Epithelial cell of esophagus (primary cell): ENCODE measurements around the gene ZFP2.

Source experiments
- DNase-seq: peaks from one replicate; pipeline ENCODE4 v3.0.0; 2010; ENCODE audit warnings: low read depth
- H3K4me3 ChIP-seq: 2 replicates; pipeline ENCODE4 v1.5.1; 2011; ENCODE audit warnings: mild to moderate bottlenecking, low read length, control low read depth
- TF ChIP-seq, protein P1 (sequence below): IDR thresholded peaks from 2 replicates; pipeline ENCODE4 v1.5.1; 2011; ENCODE audit warnings: low read depth, mild to moderate bottlenecking, low read length, control low read depth, inconsistent platforms; ENCODE audit not compliant: insufficient read depth; ENCODE audit errors: missing control alignments

The ZFP2 gene

GRCh38 chr5:178902849-178903248 lies 7.1 kb downstream of the ZFP2 start:
- DNase-seq = peak; percentile 54
- TF ChIP-seq, protein P1, sequence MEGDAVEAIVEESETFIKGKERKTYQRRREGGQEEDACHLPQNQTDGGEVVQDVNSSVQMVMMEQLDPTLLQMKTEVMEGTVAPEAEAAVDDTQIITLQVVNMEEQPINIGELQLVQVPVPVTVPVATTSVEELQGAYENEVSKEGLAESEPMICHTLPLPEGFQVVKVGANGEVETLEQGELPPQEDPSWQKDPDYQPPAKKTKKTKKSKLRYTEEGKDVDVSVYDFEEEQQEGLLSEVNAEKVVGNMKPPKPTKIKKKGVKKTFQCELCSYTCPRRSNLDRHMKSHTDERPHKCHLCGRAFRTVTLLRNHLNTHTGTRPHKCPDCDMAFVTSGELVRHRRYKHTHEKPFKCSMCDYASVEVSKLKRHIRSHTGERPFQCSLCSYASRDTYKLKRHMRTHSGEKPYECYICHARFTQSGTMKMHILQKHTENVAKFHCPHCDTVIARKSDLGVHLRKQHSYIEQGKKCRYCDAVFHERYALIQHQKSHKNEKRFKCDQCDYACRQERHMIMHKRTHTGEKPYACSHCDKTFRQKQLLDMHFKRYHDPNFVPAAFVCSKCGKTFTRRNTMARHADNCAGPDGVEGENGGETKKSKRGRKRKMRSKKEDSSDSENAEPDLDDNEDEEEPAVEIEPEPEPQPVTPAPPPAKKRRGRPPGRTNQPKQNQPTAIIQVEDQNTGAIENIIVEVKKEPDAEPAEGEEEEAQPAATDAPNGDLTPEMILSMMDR = no peak
- no peak overlapping the region for H3K4me3 ChIP-seq

- no peak overlapping the region for H3K4me3 ChIP-seq
- DNase-seq = no peak
- TF ChIP-seq, protein P1 = no peak
Observed at GRCh38 chr5:178931846-178932760, 36.4 kb downstream of the ZFP2 start.

DNA sequence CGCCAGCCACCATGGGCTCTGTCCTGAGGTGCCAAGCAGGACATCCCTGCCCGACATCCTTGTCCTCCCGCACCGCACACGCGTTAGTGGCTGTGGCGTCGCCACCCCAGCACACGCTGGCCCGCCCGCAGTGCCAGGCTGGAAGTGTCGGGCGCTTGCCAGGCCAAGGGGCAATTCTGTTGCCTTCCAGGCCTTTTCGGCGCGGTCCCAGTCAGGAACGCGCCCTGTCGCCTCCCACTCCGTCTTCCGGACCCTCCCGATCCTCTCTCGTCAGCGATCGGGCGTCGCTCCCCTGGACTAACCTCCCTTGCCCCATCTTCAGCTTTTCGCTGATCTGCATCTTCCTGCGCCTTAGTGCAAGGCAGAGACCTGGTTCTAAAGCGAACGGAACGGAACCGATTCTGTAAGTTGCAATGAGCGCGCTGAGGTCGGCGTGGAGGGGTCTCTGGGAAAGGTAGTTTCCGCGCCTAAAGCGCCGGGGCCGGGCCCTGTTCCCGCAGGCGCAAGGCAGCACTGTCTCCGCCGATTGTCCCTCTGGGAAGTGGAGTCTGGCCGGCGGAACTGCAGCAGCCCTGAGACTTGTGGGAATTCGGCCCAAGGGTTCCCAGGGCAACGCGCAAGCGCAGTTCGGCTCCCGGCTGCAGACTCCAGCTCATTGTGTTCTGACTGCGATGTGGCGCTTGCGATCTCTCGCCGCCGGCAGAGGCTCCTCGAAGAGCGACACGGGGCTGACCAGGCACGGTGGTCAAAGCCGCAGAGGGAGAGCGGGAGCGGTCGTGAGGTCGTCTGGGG lies 45.1 kb downstream of the ZFP2 start, which contains the start of gene ZNF454:
TSS of gene ZNF454 (plus strand) at position 630 of the 792 bp plus-strand sequence. CDS start 1,594 bp downstream, outside the sequence.
- H3K4me3 ChIP-seq = peak within 1 kb of the TSS; percentile 72
- TF ChIP-seq, protein P1 = no peak
- peak; percentile 85 for DNase-seq

GRCh38 chr5:178941361-178941760 lies 45.6 kb downstream of the ZFP2 start:
- TF ChIP-seq, protein P1 = no peak
- no peak for DNase-seq
- H3K4me3 ChIP-seq = peak overlapping the region; percentile 72

- TF ChIP-seq, protein P1 = no peak
- no peak overlapping the region for H3K4me3 ChIP-seq
- no peak for DNase-seq
Observed at GRCh38 chr5:178965465-178966055, 69.8 kb downstream of the ZFP2 start.

DNA sequence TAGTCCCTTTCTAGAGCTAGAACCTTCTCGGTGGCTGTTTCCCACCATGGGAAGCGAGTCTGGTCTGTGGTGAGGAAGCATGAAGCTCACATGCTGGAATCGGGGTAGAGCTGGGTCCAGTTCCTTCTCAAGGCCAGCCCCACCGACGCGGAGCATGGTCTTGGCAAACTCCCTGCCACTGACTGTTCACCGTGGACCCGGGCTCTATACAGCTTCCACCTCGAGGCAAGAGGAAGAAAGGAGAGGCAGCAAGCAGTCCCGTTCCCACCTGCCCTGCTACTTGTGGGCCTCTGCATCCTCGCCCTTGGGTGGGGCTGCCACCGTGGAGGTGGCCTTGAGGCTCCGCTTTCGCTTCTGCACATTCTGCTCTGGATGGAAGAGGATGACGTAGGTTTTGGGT lies 85.7 kb downstream of the ZFP2 start:
- TF ChIP-seq, protein P1 = no peak
- no peak overlapping the region for H3K4me3 ChIP-seq
- DNase-seq = no peak
